Smooth muscle cell (in vitro differentiated cells): Measurements from ENCODE around the gene GRK4. TPM values are rescaled to one million over a fixed set of nuclear protein-coding genes. Genes with fewer than 3 reads are reported as not detected.

Experiments used
- DNase-seq: peaks from one replicate; lab custom pipeline; 2025; ENCODE audit not compliant: unreplicated experiment; lab: John Stamatoyannopoulos, UW
- H2AFZ ChIP-seq: fragments of 200-600 bp; sonication (generic); 2 replicates; pipeline ENCODE4 v1.6.0; 2016; ENCODE audit warnings: antibody characterized with exemption, low read depth, mild to moderate bottlenecking
- H3F3A ChIP-seq: fragments of 200-600 bp; sonication (generic); 2 replicates; pipeline ENCODE4 v1.6.0; 2017; ENCODE audit warnings: antibody characterized with exemption, low read depth
- H3K27ac ChIP-seq: fragments of 200-600 bp; sonication (generic); 2 replicates; pipeline ENCODE4 v1.5.1; 2016; ENCODE audit warnings: low read depth, mild to moderate bottlenecking
- H3K27me3 ChIP-seq: fragments of 200-600 bp; sonication (generic); 2 replicates; pipeline ENCODE4 v1.6.1; 2016; ENCODE audit warnings: low read depth, mild to moderate bottlenecking
- H3K36me3 ChIP-seq: fragments of 200-600 bp; sonication (generic); 2 replicates; pipeline ENCODE4 v1.5.1; 2016; ENCODE audit warnings: low read depth
- H3K4me1 ChIP-seq: fragments of 200-600 bp; sonication (generic); 2 replicates; pipeline ENCODE4 v1.5.1; 2016; ENCODE audit warnings: low read depth
- H3K4me2 ChIP-seq: fragments of 200-600 bp; sonication (generic); 2 replicates; pipeline ENCODE4 v1.6.0; 2016; ENCODE audit warnings: mild to moderate bottlenecking
- H3K4me3 ChIP-seq: fragments of 200-600 bp; sonication (generic); 2 replicates; pipeline ENCODE4 v1.5.1; 2016; ENCODE audit warnings: mild to moderate bottlenecking
- H3K79me2 ChIP-seq: fragments of 200-600 bp; sonication (generic); 2 replicates; pipeline ENCODE4 v1.6.0; 2016; ENCODE audit warnings: low read depth, mild to moderate bottlenecking
- H3K9ac ChIP-seq: fragments of 200-600 bp; sonication (generic); 2 replicates; pipeline ENCODE4 v1.6.0; 2016; ENCODE audit warnings: low read depth
- H3K9me3 ChIP-seq: fragments of 200-600 bp; sonication (generic); replicated peaks from 2 replicates; pipeline ENCODE4 v1.5.1; 2016; ENCODE audit warnings: low read depth
- H4K20me1 ChIP-seq: fragments of 200-600 bp; sonication (generic); 2 replicates; pipeline ENCODE4 v1.6.0; 2016; ENCODE audit warnings: low read depth
- WGBS: methylation state at CpG from one replicate; pipeline ENCODE4 v1.1.7; 2016; ENCODE audit warnings: low lambda C conversion rate; 5-methylcytosine and 5-hydroxymethylcytosine counted together
- polyA plus RNA-seq: library from polyadenylated mRNA; unstranded; fragments of >200 nt; fragmentation: Nextera tagmentation; extraction: Ambion mirVana; gene quantifications from 2 replicates; pipeline ENCODE4 v1.2.1, GENCODE V29; 2016
- total RNA-seq: library from RNA; depleted of rRNA; stranded (reverse); fragments of >200 nt; gene quantifications from 2 replicates; pipeline ENCODE4 v1.2.3, GENCODE V29; 2014
- TF ChIP-seq, protein P1 (sequence below): fragments of 200-600 bp; sonication (generic); IDR thresholded peaks from 2 replicates; pipeline ENCODE4 v1.5.1; 2017; ENCODE audit warnings: borderline replicate concordance, mild to moderate bottlenecking, antibody characterized with exemption; ENCODE audit not compliant: insufficient read depth, poor library complexity, severe bottlenecking

GRK4 gene
- total and polyA plus RNA-seq, 2 experiments from 2014 or later = 5.2 to 6.9 TPM

DNA sequence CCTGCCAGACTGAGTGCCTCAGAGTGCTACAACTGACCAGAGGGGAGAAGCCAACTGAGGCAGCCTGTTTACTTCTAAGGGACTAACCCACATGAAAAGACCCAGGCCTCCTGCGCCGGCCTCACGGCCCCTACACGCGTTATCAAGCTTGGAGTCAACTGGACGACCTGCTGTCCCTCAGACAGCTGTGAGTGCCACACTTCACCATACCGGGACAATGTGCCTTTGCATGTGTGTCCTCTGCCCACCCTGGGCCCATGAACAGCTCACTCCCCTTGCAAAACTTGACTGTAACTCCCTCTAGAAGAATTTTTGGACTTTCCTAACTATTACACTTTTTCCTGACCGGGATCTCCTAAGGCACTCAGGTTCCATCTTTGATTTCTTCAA lies 2.0 kb upstream of the GRK4 start:
- H3K27ac ChIP-seq = peak overlapping the region; percentile 92
- peaks cover 32% of the 10 kb centered on the region for H3K4me1 ChIP-seq
- H3K4me2 ChIP-seq = peak overlapping the region; percentile 88
- H3K27me3 ChIP-seq = no peaks in the 10 kb centered on the region
- H3K4me3 ChIP-seq = peak overlapping the region; percentile 90
- TF ChIP-seq, protein P1, sequence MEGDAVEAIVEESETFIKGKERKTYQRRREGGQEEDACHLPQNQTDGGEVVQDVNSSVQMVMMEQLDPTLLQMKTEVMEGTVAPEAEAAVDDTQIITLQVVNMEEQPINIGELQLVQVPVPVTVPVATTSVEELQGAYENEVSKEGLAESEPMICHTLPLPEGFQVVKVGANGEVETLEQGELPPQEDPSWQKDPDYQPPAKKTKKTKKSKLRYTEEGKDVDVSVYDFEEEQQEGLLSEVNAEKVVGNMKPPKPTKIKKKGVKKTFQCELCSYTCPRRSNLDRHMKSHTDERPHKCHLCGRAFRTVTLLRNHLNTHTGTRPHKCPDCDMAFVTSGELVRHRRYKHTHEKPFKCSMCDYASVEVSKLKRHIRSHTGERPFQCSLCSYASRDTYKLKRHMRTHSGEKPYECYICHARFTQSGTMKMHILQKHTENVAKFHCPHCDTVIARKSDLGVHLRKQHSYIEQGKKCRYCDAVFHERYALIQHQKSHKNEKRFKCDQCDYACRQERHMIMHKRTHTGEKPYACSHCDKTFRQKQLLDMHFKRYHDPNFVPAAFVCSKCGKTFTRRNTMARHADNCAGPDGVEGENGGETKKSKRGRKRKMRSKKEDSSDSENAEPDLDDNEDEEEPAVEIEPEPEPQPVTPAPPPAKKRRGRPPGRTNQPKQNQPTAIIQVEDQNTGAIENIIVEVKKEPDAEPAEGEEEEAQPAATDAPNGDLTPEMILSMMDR = no peak
- no peak for DNase-seq
- no peak overlapping the region for H2AFZ ChIP-seq
- H3K9me3 ChIP-seq = no peaks in the 10 kb centered on the region
- peaks cover 20% of the 10 kb centered on the region for H3F3A ChIP-seq
- H3K9ac ChIP-seq = no peak overlapping the region
- no peaks in the 10 kb centered on the region for H3K36me3 ChIP-seq
- peaks cover 49% of the 10 kb centered on the region for H4K20me1 ChIP-seq
- 73% methylated on average over 8 of the region's 8 CpGs for WGBS
- H3K79me2 ChIP-seq = peaks cover 71% of the 10 kb centered on the region

DNA sequence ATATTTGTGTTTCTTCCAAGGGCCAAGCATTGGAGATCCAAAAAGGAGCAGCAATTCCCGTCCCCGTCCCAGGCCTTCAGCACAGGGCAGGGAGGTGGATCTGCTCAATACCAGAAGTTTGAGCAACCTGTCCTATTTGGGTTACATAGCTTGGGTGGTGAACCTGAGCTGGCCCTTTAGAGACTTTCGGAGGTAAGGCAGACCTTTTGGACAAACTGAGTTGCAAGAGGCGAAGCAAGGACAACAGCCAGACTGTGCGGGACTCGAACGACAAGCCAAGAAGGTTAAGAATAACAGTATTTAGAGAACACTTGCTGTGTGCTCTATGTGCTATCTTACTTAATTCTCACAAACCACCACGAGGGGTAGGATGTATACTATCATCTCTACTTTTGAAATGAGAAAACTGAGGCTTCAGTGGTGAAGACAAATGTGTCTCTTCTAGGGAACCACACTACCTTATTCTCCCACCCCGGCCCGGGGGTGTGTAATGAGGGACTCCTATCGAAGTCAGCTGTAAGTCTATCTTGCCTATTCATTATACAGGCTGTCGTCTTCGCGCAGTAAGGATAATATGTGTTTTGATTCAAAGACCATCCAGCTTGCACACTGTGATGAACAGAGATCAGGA lies 1.4 kb upstream of the GRK4 start:
- TF ChIP-seq, protein P1 = no peak
- no peak for DNase-seq
- no peak overlapping the region for H2AFZ ChIP-seq
- peak overlapping the region; percentile 90 for H3K4me3 ChIP-seq
- H4K20me1 ChIP-seq = peaks cover 44% of the 10 kb centered on the region
- H3K9me3 ChIP-seq = no peaks in the 10 kb centered on the region
- peaks cover 32% of the 10 kb centered on the region for H3K4me1 ChIP-seq
- 62% methylated on average over 14 of the region's 14 CpGs for WGBS
- H3K79me2 ChIP-seq = peaks cover 66% of the 10 kb centered on the region
- H3K4me2 ChIP-seq = peak overlapping the region; percentile 88
- no peaks in the 10 kb centered on the region for H3K36me3 ChIP-seq
- peak overlapping the region; percentile 92 for H3K27ac ChIP-seq
- no peaks in the 10 kb centered on the region for H3K27me3 ChIP-seq
- peak overlapping the region; percentile 96 for H3K9ac ChIP-seq
- H3F3A ChIP-seq = peaks cover 19% of the 10 kb centered on the region

DNA sequence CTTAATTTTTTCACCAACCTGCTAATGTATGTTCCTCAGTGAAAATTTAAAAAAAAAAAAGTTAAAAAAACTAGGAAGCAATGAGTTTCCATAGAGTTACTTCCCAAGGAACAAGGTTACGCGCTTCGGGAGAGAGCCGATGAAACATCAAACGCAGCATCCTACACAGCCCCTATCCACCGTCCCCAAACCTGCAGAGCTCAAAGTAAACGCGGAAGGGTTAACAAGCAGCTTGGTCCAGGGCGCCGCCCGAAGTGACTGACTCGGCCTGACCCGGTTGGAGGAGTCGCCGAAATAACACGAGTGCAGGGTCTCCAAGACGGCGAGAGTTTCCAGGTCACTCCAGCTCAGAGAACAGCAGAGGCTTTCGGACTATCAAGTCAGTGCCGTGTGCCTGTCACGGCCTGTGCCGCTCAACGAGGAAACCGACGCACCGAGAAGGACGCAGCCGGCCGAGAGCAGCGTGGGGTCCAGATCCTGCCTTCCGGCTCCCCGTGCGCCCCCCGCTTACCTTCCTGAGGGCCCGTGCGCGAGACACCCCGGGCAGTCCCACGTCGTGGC lies 677 bp upstream of the GRK4 start:
- peaks cover 15% of the 10 kb centered on the region for H3F3A ChIP-seq
- H3K27ac ChIP-seq = peak overlapping the region; percentile 92
- 1% methylated on average over 40 of the region's 40 CpGs for WGBS
- H2AFZ ChIP-seq = peak overlapping the region; percentile 90
- no peaks in the 10 kb centered on the region for H3K9me3 ChIP-seq
- DNase-seq = peak; percentile 58
- peak overlapping the region; percentile 96 for H3K9ac ChIP-seq
- H3K4me3 ChIP-seq = peak overlapping the region; percentile 90
- H3K27me3 ChIP-seq = no peaks in the 10 kb centered on the region
- peaks cover 32% of the 10 kb centered on the region for H3K4me1 ChIP-seq
- H4K20me1 ChIP-seq = peaks cover 38% of the 10 kb centered on the region
- TF ChIP-seq, protein P1 = no peak
- peak overlapping the region; percentile 88 for H3K4me2 ChIP-seq
- H3K79me2 ChIP-seq = peaks cover 62% of the 10 kb centered on the region
- H3K36me3 ChIP-seq = no peaks in the 10 kb centered on the region
